HG02610 (cell line): ENCODE data around the gene USP31.

Experiments used
- ATAC-seq: cut with Tn5 transposase; IDR thresholded peaks from one replicate; pipeline ENCODE4 v1.9.1; 2021; ENCODE audit warnings: mild to moderate bottlenecking, moderate library complexity; ENCODE audit not compliant: unreplicated experiment

USP31 gene

DNA sequence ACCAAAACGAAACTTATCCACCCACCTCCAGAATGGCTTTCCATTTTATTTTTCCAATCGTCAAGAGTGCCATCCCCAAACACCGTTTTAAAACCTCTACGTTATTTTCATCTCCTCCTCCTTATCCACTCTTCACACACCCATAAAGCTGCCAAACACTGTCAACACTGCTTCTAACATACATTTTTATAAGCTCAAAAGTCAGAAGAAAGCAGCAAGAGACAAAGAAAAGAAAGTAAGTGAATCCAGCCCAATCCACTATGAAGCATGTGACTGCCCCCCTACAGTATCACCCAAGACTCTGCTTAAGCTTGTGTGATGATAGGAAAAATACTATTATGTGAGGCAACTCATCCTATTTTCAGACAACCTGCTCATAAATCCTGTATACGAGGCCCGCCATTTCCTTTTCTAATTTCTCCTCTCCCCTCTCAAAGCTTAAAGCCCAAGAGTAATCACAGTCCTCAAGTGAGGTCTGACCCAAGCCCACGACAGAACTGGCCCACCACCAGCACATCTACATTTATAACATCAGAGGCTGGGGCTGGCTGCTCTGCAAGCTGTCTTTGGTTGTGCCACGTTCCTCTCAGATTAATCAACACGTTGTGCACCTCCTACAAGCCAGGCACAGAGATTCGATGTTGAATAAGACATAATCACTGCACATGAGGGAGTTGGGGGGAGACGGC lies 16.3 kb downstream of the USP31 start:
- no peak for ATAC-seq

DNA sequence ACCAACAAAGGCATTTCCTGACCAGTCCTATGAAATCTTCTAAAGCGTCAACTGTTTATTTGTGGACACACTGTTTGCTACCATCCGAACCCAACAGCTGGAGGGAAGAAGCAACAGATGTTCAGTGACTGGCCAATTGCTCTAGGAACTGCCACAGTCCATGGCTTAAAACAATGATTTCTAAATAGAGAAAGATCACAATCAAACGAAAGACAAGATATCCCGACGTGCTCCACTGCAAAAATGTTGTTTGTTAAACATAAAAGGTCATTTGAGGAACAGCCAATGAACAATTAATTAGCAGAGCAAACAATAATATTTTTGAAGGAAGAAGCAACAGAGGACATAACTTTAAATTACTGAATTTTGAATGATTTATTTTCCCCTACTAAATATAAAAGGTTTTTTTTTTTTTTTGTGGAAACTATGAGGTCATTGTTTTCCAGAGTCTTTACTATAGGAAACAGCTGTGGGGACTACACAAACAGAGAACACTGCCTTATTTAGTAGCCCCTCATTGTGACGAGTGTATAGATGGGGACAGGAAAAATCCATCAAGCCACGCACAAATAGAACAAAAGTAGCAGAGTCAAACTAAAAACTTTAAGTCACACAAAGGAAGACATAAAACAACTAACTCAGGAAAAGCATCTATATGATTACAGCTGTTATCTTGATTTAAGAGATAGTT lies 17.2 kb downstream of the USP31 start:
- ATAC-seq = no peak

DNA sequence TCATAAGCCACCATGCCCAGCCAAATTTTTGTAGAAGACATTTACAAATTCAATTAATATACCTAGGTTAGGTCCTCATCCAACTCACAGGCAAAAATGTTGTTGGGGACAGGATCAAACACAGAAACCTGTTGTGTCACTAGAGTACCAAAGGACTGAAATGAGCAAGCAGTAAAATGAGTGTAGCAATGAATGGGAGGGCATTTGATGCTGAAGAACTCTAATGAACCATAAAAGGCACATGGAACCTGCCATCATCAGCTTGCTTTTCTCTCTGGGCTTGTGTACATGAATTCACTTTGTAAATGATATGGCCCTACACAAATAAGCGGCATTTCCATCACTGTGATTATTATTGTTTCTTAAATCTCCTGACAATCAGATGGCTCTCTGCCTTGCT lies 17.8 kb downstream of the USP31 start:
- ATAC-seq = no peak

DNA sequence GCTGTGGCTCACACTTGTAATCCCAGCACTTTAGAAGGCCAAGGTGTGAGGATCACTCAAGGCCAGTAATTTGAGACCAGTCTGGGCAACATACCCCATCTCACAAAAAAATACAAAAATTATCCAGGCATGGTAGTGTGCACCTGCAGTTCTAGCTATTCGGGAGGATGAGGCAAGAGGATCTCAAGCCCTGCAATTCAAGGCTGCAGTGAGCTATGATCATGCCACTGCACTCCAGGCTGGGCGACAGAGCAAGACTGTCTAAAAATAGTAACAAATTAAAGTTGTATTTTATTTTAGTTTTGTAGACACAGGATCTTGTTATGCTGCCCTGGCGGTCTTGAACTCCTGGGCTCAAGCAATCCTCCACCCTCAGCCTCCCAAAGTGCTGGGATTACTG lies 18.2 kb downstream of the USP31 start:
- no peak for ATAC-seq

DNA sequence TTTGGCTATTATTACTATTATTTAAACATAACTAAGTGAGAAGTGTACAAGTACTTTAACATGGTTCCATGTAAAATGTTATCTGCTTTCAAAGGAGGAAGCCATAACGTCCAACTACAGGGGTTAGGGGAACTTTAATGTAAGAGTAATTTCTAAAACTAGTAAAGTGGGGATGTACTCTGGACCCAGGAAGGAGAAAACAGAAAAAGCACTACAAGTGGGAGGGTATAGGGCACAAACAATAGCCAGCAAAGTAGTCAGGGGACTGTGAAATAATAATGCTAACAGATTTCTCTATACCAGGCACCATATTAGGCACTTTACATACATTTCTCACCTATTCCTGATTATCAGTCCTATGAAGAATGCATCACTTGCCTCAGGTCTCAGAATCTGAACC lies 19.6 kb downstream of the USP31 start:
- no peak for ATAC-seq

DNA sequence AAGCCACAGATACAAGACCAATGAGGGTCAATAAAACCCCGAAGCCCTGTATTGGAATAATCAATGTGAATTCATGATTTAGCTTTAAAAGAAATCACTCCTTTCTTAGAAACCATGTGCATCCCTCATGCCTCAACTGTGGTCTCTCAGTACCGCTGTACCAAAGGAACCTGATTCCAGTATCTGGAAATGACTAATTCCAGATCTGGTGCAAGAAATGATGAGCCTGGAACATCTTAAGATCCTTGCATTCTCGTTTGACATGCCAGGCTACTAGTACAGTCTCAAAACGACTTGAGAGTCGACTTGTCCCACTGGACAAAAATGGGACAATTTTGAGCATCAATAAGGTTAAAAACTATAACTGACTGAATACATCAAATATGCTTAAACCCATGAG lies 21.2 kb downstream of the USP31 start:
- no peak for ATAC-seq

DNA sequence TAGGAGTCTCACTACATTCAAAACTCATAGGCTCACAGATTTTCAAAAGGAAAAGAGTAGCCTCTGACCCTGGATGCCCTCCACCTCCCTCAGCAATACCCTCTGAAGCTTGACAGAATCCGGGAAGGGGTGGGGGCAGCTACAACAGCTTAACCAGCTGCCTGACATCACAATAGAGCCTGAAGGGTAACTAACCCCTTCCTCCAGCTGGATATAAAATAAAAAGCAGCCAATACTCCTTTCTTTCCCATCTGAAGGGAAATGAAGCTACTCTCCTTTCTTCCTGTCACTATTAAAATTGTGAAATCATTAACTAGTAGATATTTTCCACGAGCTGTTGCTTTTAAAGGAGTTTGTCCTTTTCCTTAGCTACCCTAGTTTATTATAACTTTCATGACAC lies 24.0 kb downstream of the USP31 start:
- ATAC-seq = no peak

DNA sequence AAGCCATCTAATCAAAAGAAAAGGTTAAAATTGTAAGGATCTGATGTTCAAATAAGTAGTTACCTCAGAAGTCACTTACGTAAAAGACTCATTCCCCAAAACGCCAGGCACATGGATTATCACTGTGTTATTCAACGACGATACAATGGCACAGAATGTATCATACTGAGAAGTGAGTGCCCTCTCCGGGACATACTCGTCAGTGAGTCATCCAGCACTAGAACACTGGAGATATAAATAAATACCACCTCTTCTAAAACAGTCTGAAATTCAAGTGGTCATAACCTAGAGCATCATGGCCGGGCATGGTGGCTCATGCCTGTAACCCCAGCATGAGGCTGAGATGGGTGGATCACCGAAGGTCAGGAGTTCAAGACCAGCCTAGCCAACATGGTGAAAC lies 24.9 kb downstream of the USP31 start:
- ATAC-seq = no peak

DNA sequence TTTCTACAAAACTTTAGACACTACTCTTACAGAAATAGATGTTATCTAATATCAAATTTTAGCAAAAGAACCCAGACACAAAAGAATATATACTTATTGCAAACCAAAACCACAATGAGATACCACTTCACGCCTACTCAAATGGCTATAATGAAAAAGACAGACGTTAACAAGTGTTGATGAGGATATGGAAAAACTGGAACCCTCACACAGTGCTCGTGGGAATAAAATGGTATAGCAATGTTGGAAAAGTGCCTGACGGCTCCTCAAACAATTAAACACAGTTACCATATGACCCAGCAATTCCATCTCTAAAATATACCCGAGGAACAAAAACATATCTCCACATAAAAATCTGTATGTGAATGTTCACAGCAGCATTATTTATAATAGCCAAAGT lies 27.1 kb downstream of the USP31 start:
- ATAC-seq = no peak

DNA sequence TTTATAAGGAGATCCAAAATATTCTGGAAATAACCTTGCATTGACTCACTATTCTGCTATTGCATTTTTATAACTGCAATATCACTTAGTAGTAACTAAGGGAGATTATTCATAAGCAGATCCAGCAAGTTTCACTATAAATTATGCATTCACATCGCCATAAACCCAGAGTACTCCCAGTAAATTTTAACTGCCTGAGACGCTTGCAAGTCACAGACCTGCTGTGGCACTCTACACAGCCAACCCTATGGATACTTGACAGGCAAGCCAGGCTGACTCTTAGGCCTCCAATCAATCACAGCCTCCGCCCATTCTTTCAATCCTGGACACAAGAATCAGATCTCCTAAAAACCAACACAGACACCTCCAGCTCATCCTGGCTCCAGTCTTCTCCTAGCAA lies 28.2 kb downstream of the USP31 start:
- no peak for ATAC-seq

DNA sequence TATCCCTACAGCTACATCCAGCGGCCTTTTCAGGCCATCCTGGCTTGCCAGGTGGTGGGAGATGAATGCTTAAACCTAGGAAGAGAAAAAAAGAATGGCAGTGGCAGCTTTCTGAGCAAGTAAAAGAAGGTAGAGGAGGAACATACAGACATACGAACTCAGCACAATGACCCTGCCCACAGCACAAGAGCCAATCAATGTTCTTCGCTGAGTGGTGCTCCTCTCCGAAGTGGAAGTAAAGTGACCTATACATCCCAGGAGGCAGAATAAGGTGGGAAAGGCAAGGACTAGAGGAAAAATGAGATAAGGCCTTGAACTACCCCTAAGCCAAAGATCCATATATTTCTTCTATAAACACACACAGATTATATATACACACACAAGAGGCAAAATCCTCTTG lies 28.7 kb downstream of the USP31 start:
- no peak for ATAC-seq

DNA sequence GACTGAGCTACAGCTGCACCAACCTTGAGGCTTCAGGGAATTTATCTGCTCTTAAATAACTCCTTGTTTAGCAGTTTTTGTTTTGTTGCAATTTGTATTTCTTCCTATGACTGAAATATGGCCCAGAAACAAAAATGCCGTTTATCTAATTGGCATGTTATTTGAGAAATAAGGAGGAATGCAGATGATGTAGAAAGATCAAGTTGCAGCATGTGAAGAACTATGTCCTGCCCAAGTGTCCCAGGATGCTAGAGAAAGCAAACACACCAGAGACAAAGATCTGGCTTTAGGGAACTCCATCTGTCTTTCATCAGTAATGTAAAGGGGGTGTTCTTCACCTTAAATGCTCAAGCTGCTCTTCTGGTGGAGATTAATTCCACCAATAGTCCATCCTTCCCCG lies 29.7 kb downstream of the USP31 start:
- ATAC-seq = no peak

DNA sequence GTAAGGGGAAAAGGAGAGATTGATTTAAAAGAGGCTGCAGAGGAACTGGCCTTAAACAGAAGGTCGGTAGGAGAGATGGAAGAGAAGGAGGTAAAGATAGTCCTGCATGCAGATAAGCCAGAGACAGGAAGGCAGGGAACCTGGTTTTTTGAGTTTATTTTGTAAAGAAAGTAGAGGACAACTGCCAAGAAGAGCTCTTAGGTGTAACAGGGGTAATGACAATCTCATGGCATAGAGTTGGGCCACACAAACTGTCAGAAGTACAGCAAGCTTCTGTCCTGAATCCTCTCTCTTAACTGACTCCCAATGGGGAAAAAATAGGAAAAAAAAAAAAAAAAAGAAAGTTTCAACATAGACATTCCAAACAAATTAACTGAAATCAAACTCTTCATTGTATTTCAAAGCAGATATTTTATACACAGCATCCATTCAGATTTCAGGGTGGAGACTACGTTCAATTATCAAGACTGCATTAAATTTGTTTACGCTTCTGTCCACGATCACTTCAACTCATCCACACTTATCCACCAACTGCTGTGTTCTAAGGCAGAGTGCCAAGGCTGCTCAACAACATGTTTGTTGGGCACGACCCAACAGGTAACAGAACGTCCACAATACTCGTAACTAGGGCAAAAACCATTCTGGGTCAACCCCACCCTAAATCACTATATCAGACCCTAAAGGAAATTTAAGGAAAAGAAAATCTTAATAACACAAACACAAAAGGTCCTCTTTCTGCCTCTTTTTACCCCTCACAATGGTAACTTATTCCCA lies 34.9 kb downstream of the USP31 start:
- no peak for ATAC-seq

DNA sequence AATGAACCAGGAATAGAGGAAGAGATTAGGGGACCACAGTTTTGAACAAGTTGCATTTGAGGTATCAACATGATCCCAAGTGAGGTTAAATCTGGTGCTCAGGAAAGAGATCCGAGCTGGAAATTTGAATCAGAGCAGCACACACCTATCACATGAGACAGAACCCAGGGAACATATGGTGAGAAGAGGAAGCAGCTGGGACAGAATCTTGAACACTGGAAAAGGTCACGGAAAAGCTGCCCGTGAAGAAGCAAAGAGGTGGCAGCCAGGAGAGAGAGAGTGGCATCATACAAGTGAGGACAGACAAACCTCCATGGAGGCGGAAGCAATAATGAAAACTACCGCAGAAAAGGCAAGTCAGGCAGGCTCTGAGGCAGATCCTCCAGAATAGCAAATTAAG lies 36.1 kb downstream of the USP31 start:
- no peak for ATAC-seq

DNA sequence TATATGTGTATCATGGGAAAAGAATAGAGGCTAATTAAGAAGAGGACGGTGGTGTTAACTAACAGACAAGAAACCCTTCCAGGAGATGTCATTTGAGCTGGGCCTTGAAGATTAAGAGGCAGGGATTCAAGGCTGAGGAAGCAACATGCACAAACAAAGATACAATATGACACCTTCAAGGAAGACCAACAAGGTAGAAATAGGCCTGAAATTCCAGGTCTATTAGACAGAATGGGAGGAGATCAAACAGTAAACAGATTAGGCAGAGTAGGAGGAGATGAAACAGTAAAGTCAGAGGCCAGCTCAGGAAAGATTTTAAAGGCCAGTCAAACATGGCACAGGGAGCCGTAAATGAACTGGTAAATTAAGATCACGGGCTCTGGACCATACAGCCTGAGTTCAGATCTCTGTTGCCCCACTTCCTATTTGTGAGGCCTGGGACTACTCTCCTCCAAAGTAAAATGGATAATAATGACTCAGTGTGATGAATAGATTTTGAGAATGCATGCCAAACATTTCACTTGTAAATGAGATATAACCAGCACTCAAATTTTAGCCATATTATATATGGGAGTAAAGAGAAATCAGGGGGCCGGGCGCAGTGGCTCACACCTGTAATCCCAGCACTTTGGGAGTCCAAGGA lies 38.9 kb downstream of the USP31 start:
- no peak for ATAC-seq

DNA sequence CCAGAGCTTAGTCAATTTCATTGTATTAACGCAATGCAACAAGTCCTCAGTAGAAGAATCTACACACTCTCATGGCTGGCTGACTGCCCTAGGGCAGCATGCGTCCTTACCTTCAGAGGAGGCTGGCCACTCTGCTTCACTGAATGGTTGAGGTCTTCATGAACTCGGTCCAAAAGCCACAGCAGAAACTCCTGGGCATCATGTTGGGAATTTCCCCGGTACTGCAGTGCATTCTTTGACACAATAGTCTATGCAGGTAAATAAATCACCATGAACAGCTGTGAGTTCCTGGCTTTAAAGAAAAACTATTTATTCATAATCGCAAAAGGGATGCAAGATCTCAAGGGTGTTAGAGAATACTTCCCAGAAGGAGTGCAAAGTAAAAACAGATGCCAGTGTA lies 41.3 kb downstream of the USP31 start:
- no peak for ATAC-seq

DNA sequence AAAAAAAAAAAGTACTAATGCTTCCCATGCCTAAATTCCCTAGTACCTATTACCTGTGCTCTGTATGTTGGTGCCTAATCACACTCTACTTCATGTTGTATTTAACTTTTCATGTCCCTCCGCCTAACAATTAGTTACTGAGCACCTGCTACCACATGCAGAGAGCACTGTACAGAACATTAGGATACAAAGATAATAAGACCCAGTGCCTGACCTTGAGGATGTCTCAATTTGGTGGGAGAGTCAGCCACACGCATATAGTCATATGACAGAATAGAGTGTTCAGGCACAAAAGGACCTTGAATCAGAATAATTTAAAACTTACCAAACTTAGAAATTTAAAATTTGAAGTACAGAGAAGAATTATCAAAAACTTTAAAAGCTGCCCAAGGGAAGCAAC lies 42.1 kb downstream of the USP31 start:
- ATAC-seq = no peak

DNA sequence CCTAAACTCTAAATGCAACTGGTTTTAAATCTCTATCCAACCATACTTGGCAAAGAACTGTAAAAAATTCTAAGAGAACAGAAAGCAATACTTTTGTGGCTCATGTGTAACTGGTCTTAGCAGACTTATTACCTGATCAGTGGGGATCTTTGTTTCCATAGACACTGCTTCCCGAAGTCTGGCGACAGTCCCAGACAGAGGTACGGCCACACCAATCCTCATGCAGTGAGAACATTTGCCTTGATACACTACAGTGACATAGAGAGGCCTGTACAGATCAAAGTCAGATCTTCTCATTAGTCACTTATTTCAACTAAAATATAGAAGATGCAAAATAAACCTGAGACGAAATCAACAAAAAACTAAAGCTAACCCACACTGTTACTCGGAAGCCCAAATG lies 43.9 kb downstream of the USP31 start:
- no peak for ATAC-seq

DNA sequence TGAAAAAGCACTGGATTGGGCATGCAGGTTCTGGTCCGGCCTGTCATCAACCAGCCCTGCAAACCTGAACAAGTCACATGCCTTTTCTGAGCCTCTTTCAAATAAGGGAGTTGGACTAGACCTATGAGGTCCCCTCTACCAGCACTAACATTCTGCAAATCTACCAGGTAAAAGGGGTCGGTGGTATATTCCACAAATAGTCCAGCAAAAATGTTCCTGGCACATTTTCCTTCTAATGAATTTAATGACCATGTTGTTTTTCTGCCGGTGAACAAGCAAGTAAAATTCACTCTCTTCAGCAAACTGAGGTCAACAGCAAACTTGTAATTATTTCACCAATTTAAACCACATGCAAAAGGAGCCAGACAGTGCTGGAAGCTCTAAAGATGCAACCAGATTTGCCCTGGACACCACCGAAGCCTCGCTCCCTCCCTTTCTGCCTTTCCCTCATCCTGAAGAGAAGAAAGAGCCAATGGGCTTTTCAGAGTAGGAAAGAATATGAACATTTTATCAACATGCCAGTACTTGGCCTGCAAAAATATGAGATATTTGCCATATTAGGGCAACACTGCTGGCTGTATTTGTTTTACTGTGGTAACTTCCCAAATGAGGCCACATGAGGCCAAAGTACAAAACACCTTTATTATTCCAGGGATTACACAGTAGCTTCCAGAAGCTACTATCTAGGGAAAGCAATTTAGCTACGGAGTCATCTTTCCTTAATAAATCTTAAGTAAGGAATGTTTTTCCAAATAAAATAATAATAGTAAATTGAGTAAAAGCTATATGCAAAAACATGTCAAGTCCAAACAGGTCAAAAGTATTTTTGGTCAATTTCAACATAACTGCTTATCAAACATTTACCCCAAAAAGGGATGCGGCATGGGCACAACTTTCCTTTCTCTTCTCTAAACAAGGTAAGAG lies 45.0 kb downstream of the USP31 start:
- ATAC-seq = no peak

DNA sequence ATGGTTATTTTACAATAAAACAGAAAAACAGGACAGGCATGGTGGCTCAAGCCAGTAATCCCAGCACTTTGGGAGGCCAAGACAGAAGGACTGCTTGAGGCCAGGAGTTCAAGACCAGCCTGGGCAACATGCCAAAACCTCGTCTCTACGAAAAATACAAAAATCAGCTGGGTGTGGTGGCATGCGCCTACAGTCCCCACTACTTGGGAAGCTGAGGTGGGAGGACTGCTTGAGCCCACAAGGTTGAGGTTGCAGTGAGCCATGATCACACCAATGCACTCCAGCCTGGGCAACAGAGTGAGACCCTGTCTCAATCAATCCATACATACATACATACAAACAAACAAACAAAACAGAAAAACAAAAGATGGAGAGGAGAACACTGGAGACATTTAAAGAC lies 45.6 kb downstream of the USP31 start:
- no peak for ATAC-seq
